HFF-Myc (cell line): ENCODE measurements around the gene BIRC5.

Source experiments
- DNase-seq: peaks from one replicate; pipeline ENCODE4 v3.0.0-alpha.2; 2011; ENCODE audit warnings: low read depth; ENCODE audit errors: extremely low read depth
- H3K4me3 ChIP-seq: replicated peaks from 2 replicates; pipeline ENCODE4 v1.5.1; 2011; ENCODE audit warnings: low read depth, mild to moderate bottlenecking, control low read depth, low read length
- TF ChIP-seq, protein P1 (sequence below): IDR thresholded peaks from 2 replicates; pipeline ENCODE4 v1.5.1; 2012; ENCODE audit warnings: mild to moderate bottlenecking, low read depth, low read length, control low read depth; ENCODE audit errors: missing control alignments

Gene BIRC5

DNA sequence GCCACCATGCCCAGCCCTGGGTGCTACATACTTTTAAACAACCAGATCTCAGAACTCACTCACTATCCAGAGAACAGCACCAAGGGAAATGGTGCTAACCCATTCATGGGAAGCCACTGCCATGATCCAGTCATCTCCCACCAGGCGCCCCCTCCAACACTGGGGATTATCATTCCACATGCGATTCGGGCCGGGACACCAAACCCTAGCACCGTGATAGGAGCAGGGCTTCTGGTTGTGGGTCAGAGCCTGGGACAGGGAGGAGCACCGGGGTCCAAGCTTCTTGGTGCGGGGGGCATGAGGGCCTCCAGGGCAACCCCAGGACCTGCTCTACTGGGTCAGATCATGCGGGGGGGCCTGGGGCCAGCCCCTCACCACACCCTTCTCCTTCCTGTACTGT is 21.8 kb downstream of the BIRC5 start:
- TF ChIP-seq, protein P1, sequence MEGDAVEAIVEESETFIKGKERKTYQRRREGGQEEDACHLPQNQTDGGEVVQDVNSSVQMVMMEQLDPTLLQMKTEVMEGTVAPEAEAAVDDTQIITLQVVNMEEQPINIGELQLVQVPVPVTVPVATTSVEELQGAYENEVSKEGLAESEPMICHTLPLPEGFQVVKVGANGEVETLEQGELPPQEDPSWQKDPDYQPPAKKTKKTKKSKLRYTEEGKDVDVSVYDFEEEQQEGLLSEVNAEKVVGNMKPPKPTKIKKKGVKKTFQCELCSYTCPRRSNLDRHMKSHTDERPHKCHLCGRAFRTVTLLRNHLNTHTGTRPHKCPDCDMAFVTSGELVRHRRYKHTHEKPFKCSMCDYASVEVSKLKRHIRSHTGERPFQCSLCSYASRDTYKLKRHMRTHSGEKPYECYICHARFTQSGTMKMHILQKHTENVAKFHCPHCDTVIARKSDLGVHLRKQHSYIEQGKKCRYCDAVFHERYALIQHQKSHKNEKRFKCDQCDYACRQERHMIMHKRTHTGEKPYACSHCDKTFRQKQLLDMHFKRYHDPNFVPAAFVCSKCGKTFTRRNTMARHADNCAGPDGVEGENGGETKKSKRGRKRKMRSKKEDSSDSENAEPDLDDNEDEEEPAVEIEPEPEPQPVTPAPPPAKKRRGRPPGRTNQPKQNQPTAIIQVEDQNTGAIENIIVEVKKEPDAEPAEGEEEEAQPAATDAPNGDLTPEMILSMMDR: no peak

DNA sequence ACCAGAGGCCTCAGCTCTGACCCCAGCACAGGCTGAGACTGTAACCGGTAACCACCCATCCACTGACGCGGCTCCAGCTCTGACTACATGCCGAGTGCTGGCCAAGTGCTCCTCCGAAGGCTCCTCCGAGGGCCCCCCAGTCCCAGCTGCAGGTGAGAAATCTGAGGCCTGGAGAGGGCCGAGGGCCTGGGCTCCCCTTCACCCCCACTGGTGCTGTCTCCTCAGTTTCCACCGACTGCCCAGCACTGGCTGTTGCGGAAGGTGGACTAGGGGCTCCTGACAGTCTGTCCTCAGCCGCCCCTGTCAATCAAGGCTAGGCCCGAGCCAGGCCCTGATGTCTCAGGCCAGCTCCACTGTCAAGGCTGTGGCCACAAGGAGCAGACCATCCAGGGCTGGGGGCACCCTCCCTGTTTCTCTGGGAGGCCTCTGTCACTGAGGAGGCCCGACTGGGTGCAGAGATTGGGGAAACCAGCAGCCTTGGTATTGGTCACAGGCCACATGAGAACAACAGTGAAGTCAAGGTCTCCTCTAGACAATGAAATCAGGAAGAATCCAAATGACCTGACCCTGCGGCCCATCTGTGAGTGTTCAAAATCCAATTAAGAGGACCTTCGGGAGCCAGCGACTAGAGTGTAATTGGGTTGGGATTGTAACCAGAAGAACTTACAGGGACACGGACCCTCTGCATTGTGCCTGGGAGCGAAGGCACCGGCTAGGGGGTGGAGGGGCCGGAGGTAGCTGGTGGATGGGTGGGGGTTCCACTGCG is 22.5 kb downstream of the BIRC5 start:
- DNase-seq: no peak
- TF ChIP-seq, protein P1: no peak
- H3K4me3 ChIP-seq: no peak overlapping the region

More for the DNA sequence above, 21.8 kb downstream of the BIRC5 start:
- DNase-seq: no peak
- no peak overlapping the region for H3K4me3 ChIP-seq

DNA sequence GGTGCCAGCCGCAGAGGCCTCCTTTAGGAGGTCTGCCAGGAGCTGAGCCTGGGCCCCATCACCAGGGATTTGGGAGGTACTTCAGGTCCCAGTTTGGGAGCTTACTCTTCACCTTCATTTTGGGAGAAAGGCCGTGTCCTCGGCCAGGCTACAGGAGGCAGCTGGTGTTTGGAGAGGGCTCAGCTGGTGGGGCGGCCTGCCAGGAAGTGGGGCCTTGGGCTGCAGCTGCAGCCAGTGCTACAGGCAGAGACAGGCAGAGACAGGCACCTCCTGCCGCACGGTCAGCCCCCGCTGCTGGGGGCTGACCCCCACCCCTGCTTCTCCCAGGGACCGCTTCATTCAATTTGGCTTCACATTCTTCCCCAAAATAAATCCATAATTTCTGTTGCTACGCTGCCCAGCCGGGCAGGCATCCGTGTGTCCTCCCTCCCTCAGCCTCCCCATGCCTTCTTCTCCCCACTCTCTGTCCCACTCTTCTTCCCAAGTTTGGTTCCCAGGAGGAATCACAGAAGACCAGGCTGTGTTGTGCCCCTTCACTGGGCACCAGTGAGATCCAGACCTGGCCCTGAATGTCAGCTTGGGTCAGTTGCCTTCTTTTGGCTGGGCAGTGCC is 23.5 kb downstream of the BIRC5 start:
- TF ChIP-seq, protein P1: no peak
- no peak overlapping the region for H3K4me3 ChIP-seq
- DNase-seq: no peak

DNA sequence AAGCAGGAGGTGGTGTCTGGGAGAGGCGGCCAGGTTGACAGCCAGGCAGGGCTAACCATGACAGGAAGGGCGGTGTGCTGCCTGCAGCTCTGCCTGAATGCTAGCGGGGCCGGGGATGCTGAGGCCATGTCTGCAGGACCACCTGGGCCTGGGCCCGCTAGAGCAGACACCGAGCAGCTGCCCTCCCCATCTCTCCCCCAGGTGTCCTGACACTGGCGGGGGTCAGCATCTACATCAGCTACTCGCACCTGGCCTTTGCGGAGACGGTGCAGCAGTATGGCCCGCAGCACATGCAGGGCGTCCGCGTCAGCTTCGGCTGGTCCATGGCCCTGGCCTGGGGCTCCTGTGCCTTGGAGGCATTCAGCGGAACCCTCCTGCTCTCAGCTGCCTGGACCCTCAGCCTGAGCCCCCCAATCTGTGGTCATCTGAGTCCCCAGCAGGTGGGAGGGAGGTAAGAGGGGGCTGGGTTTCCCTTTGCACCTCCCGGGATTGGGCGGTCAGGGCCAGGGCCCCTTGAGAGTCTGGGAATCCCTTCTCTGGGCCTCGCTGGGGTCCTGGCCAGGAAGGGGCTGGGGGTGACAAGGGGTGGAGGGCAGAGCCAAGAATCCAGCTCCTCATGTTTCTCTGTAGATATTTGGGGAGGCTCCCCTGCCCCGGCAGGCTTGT is 24.9 kb downstream of the BIRC5 start:
- no peak overlapping the region for H3K4me3 ChIP-seq
- no peak for DNase-seq
- TF ChIP-seq, protein P1: no peak

DNA sequence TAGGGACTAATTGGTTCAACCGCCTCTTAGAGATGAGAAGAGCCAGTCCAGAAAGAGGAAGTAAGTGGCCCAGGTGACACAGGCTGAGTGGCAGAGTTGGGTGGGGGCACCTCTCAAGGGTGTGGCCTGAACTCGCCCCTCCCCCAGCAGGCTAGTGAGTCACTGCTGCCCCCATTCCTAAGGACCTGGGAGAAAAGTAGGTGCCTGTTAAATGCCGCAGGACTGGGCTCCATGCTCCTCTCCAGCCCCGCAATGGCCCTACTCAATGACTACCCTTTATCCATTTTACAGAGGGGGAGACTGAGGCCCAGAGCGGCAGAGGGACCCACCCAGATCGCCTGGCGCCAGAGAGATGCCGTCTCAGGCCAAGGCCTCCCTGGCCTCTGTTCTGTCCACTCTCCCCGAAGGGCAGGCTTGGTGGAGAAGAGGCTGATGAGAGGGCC is 25.5 kb downstream of the BIRC5 start:
- no peak for DNase-seq
- TF ChIP-seq, protein P1: no peak
- H3K4me3 ChIP-seq: no peak overlapping the region

DNA sequence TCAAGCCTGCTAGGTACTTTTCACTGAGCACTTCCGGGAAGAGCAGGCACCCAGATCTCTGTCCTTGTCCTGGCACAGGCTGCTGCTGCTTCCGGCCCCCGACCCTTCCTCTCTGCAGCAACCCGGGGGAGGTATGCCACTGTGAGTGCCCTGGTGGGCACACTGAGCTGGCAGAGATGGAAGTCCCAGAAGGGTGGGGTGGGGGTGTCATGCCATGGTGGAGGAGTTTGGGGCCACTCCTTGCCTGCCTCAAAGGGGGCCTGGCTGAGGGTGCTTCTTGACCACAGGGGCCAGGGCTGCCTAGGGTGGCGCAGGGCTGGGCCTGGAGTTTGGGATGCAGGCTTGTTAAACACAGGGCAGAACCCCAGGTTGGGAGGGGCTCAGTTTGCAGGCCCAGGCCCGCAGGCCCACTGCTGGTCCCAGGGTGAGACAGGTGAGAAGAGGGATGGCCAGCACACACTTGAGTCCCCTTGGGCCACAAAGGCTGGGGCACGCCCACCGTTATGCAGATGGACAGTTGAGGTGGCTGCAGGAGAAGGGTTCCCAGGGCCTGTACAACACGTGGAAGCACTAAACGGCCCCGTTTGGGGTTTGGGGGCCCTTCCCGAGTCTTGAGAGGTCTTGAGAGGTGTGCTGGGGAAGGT is 26.1 kb downstream of the BIRC5 start:
- DNase-seq: no peak
- TF ChIP-seq, protein P1: no peak
- no peak overlapping the region for H3K4me3 ChIP-seq
